ENCODE data around the gene EIF2B5. TPM values are rescaled to one million over a fixed set of nuclear protein-coding genes. Genes with fewer than 3 reads are reported as not detected.

Gene EIF2B5
- total and polyA plus RNA-seq, 9 of the 15 experiments (the other 6 are each of a cell fraction or from before 2014, with no cell fraction given), result 19.1 to 92.4 (median 74.0) TPM

DNA sequence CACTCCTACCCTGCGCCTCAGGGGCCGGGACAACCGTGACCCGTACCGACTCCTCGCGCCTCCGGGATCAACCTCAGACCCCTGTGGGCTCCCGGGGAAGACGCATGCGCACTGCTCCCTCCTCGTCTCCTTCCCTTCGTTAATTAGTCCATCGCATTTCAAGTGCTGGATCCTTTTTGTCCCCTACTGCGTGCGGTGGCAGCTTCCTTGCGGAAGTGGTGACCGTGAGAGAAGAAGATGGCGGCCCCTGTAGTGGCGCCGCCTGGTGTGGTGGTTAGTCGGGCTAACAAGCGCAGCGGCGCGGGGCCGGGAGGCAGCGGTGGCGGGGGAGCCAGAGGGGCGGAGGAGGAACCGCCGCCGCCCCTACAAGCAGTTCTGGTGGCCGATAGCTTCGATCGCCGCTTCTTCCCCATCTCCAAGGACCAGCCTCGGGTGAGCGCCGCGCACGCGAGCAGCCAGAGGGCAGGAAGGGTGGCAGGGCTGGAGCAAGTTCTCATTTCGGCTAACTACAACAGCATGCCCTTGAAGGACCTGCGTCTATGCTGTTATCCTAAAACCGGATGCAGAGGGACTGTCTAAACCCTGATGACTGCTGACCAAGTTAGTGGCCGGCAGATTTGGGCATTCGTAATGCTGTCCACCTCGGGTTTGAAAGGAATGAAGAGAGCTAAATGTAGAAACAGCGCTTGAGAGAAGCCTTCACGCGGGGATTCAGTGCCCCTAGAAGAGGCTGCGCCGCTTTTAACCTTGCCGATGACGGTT lies at the start of gene EIF2B5 (continued):
- TF ChIP-seq, protein P1, sequence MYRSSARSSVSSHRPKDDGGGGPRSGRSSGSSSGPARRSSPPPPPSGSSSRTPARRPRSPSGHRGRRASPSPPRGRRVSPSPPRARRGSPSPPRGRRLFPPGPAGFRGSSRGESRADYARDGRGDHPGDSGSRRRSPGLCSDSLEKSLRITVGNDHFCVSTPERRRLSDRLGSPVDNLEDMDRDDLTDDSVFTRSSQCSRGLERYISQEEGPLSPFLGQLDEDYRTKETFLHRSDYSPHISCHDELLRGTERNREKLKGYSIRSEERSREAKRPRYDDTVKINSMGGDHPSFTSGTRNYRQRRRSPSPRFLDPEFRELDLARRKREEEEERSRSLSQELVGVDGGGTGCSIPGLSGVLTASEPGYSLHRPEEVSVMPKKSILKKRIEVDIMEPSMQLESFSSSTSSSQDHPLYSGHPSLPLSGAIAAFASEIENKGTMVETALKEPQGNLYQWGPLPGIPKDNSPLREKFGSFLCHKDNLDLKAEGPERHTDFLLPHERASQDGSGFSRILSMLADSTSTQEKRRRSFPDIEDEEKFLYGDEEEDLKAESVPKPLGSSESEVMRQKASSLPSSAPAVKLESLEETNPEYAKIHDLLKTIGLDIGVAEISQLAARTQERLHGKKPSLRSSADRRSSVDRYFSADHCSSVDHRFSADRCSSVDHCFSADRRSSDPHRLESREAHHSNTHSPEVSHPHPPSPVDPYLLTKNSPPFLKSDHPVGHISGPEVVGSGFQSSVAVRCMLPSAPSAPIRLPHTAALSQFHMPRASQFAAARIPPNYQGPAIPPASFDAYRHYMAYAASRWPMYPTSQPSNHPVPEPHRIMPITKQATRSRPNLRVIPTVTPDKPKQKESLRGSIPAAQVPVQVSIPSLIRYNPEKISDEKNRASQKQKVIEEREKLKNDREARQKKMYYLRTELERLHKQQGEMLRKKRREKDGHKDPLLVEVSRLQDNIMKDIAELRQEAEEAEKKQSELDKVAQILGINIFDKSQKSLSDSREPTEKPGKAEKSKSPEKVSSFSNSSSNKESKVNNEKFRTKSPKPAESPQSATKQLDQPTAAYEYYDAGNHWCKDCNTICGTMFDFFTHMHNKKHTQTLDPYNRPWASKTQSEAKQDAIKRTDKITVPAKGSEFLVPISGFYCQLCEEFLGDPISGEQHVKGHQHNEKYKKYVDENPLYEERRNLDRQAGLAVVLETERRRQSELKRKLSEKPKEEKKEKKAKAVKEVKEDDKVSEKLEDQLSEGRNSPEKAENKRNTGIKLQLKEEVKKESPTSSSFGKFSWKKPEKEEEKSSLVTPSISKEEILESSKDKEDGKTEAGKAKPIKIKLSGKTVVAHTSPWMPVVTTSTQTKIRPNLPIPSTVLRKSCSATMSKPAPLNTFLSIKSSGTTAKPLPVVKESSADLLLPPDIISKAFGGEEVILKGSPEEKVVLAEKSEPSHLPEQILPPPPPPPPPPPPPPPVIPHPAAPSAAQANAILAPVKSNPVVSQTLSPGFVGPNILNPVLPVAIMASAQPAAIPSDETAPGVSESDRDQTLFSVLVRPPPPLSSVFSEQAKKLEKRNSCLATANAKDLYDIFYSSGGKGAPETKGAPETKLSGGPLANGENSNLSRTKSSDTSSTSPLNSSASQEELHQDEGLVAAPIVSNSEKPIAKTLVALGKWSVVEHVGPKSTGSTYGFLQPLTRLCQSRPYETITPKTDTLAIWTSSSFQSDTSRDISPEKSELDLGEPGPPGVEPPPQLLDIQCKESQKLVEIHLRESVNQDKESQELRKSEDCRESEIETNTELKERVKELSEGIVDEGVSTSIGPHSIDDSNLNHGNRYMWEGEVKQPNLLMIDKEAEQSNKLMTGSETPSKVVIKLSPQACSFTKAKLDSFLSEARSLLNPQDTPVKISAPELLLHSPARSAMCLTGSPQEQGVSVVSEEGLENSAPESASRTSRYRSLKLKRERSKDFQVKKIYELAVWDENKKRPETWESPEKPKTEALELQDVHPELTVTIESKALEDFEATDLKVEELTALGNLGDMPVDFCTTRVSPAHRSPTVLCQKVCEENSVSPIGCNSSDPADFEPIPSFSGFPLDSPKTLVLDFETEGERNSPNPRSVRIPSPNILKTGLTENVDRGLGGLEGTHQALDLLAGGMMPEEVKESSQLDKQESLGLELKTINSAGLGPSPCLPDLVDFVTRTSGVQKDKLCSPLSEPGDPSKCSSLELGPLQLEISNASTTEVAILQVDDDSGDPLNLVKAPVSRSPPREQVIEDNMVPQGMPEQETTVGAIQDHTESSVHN (IDR thresholded peaks at IDR 0.05; ENCODE audit: borderline replicate concordance in 1 of 2, low read depth in 1 of 2), result no peak
- TF ChIP-seq FOXJ2 (tag; IDR thresholded peaks at IDR 0.05) (peak; percentile 27; the same call in 1 of the 2 replicates), STAT5A (IDR thresholded peaks at IDR 0.05; ENCODE audit: borderline replicate concordance, low read length) (no peak), SAFB2 (IDR thresholded peaks at IDR 0.05; ENCODE audit: borderline replicate concordance, low read depth, low read length, severe bottlenecking) (no peak), NONO (IDR thresholded peaks at IDR 0.05; ENCODE audit: low read depth in 2 of 2, low read length in 1 of 2) (peak; percentile 40 to 63; a peak in 1 of 4 replicates), YBX1 (IDR thresholded peaks at IDR 0.05) (no peak), HCFC1 (IDR thresholded peaks at IDR 0.05; ENCODE audit: low read depth, low read length) (peak; percentile 85), GATAD2A (IDR thresholded peaks at IDR 0.05) (peak; percentile 38; the same call in 1 of the 2 replicates), NRF1 (conservative IDR thresholded peaks at IDR 0.05 in 1 of 2, IDR thresholded peaks at IDR 0.05 in 1 of 2) (peak; percentile 93 to 94), BRD9 (IDR thresholded peaks at IDR 0.05; ENCODE audit: low read depth, partially characterized antibody) (peak; percentile 25), ZBTB8A (IDR thresholded peaks at IDR 0.05; ENCODE audit: partially characterized antibody) (peak; percentile 15), PHB2 (IDR thresholded peaks at IDR 0.05; ENCODE audit: low read depth) (no peak), ZFP1 (CRISPR knock-in tag; IDR thresholded peaks at IDR 0.05) (no peak), ELF4 (CRISPR knock-in tag; IDR thresholded peaks at IDR 0.05) (peak; percentile 82), PPARD (CRISPR knock-in tag; IDR thresholded peaks at IDR 0.05) (no peak)
- TF ChIP-seq, protein P2, sequence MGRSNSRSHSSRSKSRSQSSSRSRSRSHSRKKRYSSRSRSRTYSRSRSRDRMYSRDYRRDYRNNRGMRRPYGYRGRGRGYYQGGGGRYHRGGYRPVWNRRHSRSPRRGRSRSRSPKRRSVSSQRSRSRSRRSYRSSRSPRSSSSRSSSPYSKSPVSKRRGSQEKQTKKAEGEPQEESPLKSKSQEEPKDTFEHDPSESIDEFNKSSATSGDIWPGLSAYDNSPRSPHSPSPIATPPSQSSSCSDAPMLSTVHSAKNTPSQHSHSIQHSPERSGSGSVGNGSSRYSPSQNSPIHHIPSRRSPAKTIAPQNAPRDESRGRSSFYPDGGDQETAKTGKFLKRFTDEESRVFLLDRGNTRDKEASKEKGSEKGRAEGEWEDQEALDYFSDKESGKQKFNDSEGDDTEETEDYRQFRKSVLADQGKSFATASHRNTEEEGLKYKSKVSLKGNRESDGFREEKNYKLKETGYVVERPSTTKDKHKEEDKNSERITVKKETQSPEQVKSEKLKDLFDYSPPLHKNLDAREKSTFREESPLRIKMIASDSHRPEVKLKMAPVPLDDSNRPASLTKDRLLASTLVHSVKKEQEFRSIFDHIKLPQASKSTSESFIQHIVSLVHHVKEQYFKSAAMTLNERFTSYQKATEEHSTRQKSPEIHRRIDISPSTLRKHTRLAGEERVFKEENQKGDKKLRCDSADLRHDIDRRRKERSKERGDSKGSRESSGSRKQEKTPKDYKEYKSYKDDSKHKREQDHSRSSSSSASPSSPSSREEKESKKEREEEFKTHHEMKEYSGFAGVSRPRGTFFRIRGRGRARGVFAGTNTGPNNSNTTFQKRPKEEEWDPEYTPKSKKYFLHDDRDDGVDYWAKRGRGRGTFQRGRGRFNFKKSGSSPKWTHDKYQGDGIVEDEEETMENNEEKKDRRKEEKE (IDR thresholded peaks at IDR 0.05; ENCODE audit: borderline replicate concordance in 1 of 2, control insufficient read depth in 1 of 2, low read depth in 2 of 2, low read length in 1 of 2), result 0 out of 4 replicates have a peak, but pooled peaks of 1 of the 2 experiments have one; percentile 61
